NAMALWA (cell line): Measurements from ENCODE around the gene GSE1.

ENCODE experiments used
- DNase-seq: peaks from one replicate; pipeline ENCODE4 v3.0.0-alpha.2; 2015; ENCODE audit warnings: low spot score

The GSE1 gene

DNA sequence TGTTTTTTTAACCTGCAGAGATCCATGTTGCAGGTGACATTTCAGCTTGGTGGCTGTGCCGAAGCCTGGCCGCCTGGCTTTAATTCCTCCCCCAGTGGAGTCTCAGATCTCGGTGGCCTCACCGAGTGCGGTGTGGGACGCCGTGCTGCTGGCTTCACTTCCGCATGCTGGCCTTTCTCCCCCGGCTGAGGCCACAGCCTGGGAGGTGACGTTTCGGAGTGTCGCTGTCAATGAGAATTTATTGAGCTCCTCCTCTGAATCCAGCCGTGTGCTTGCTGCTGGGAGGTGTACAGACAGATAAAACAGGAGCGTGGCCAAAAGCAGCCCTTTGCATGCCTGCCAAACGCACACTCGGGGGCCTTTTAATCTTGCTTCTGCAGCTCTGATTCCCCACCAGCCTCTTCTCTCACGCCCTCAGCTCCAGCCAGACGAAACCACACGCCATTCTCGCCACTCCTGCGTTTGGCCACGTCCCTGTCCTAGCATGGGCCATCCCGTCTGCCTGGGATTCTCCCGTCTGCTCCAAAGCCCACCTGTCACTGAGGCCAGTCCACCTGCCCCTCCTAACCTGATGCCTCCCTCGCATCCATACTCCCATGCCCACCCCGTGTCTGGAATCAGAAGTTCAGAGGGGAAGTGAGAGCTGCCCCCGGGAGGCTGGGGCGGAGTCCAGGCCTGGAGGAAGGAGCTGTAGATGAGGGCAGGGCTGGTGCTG, 3.6 kb downstream of the GSE1 start:
- no peak for DNase-seq

DNA sequence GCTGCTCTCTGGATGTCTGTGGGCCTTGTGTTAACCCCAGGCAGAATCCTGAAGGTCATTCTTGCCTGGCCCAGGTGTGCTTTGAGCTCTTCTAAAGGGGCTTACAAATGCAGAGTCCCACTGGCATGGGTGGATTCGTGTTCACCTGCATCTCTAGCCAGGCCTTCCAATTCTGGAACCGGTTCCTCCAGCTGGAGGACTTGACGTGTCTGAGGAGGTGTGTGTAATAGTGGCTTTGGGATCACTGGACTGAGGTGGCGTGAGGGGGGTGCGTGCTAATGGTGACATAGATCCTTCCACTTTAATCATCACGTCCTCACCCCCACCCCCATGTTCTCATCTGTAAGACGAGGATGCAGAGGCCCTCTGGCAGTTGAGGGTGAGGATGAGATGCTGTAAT, 4.8 kb downstream of the GSE1 start:
- no peak for DNase-seq

DNA sequence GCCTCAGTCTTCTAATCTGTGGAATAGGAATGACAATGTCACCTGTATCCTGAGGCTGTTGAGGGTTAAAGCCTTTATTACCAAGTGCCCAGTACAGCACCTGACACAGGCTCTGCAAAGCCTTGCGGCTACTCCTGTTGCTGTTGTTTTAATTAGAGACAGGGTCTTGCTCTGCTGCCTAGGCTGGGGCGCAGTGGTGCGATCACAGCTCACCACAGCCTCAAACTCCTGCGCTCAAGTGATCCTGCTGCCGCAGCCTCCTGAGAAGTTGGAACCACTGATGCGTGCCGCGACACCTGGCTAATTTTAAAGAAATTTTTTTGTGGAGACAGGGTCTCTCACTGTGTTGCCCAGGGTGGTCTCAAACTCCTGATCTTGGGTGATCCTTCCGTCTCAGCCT, 5.4 kb downstream of the GSE1 start:
- no peak for DNase-seq

DNA sequence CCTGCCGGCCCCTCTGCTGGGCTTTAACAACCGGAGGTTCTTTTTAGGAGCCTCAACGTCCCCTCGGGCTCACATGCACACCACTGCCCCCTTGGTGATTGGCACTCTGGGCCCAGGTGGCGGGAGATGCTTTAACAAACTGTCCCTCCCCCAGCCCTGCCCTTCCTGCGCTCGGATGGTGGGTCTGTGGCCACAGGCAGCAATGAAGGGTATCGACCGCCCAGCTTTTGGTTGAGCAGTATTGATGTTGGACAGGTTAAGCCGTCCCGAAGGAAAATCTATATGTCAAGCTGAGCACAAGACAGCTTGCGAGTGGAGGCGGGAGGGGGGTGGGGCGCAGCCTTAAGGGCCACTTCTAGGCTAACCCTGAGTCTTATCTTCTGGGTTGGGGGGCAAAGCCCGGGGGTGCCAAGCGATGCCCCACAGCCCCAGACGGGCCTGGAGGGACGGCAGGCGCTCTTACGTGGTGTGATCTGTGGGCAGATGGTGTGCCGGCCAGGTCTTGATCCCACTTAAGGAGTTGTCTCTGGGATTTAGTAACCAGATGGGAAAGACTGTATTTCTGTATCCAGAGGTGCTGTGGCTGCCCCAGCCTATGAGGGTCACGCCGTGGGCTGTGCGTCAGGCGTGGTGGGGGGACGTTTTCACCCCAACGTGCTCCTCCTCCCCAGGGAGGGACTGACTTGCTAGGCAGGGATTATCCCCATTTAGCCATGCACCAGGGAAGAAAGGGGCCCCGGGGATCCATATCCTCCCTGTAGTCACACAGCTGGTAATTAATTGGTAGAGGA, 6.2 kb downstream of the GSE1 start:
- DNase-seq, result no peak

DNA sequence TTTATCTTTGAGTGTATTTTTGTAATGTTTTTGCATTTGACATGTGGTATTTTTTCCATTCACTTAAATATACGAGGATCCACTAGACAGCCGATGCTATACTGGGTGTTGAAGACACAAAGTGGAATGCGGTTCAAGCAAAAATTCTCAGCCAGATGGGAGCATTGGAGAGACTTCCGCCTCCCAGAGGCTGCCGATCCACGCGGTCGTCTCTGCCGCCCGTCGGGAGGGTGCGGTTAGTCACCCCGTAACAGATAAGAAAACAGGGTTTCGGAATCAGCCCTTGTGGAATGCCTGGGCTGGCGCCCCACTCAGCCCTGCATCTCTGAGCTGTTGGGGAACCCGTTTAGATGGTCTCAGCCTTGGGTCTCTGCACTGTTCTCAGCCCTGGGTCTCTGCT, 7.3 kb downstream of the GSE1 start:
- no peak for DNase-seq

DNA sequence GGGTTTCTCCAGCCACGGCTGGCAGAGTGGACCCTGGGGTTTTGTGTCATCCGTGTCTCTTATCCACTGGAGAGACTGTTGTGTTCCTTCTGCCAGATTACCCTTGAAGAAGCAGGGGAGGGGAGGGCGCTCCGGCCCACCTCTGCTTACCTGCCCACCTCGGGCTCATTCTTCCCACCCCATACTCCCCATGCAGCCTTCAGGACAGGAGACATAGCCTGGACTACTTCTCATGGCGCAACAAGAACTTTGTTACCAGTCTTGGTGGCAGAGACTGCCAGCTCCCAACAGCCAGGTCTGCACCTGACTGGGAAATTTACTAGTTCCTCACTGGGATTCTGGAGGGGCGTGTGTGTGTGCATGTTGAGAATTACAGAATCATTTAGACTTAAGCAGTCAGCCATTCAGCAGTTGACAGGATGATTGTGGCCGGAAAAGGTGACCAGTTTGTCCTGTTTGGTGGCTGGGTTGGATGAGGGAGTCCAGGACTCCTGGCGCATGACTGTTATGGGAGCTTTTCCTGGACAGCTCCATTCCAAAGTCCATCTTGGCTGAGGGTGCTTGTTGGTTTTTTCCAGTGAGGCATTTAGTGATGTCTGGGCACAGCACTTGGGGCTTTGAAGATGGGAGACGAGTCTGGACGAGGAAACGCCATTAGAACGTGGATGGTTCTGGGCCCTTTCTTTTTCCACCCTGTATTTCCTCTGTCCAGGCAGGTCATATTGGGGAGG, 8.7 kb downstream of the GSE1 start:
- no peak for DNase-seq

DNA sequence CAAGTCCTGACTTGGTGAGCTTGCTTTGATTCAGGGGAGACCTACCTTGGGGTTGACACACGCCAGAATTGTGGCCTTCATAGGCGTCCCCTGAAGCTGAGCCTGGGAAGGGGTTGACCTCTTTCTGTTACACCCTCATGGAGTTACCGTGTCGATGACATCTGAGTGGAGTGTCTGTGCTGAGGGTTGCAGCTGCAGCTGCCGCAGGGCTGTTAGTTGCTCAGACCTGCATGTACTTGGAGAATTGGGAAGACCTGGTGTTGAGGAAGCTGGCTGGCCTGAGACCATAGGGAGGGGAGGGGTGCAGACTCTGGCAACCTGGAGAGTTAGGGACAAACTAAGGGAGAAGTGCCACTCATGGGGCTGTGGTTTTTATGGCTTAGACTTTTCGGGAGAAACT, 9.6 kb downstream of the GSE1 start:
- no peak for DNase-seq

DNA sequence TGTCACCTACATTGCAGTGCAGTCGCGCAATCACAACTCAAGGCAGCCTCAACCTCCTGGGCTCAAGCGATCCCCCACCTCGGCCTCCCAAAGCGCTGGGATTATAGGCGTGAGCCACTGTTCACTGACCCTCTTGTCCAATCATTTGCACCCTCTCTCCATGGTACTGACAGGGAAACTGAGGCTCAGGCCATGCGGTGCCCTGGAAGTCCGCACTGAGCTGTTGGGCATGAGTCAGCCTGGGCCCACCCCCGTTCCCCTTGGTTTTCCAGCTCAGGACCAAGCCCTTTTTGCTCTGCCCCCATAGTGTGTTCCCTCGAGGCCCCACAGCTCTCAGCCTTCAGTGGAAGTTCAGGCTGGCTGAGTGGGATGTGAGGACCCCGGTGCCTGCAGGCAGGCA, 10.1 kb downstream of the GSE1 start:
- no peak for DNase-seq

DNA sequence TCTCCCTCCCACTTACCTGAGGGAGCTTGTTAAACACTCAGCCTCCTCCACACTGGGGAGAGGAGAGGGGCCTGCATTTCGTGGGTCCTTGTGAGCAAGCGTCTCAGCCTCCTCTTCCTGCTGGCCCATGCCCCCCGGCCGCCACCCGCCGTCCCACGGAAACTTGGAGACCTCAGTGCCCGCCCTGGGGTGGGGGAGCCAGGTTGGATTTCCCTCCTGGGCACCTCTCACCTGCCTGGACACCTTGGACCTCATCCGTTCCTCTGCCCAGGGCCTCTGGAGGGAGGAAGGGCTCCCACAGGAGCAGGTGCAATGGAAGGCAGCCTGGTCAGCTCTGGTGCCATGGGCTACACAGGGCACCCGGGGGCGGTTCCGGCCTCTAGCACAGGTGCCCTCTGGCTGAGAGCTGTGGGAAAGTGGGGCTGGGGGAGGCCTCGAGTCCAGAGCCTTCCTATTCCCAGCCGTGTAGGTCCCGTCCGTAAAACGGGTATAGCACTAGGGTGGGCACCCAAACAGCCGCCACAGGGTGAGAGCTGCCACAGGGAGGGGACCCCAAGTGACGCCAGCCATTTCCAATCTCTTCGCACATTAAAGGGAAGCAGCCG, 11.0 kb downstream of the GSE1 start:
- no peak for DNase-seq

DNA sequence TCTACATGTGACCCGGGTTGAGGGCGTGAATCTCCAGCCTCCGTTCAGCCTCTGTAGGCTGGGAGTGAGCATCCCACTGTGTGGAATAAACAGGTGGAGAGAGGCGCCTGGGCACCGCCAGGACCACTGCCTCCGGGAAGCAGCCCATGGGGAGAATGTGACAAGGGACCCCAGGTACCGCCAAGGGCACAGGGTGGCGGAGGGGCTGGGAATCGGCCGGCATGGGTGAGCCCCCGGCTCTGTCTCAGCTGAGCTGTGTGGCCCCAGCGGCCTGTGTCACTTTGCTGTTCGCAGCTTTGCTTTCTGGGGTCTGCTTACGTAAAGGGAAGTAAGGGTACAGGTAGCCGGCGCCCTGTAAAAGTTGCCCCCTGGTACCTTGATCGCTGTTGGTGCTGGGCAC, 11.5 kb downstream of the GSE1 start:
- no peak for DNase-seq

DNA sequence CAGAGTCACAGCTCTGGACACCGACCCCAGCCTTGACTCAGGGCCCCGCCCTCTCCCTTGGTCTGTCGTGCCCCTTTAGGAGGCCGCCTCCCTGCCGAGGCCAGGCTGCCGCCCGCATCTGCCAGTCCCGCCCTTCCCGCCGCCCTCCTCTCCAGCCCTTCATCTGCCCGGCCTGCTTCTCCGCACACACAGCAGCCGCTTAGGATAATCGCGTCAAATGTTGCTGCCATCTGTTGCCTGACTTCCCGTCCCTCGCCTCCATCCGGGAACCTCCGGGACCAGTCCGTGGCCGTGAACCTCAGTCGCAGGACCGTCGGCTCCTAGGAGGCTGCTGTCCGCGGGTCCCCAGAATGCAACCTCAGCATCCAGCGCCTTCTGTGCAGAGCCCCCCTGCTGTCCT, 11.9 kb downstream of the GSE1 start:
- no peak for DNase-seq

DNA sequence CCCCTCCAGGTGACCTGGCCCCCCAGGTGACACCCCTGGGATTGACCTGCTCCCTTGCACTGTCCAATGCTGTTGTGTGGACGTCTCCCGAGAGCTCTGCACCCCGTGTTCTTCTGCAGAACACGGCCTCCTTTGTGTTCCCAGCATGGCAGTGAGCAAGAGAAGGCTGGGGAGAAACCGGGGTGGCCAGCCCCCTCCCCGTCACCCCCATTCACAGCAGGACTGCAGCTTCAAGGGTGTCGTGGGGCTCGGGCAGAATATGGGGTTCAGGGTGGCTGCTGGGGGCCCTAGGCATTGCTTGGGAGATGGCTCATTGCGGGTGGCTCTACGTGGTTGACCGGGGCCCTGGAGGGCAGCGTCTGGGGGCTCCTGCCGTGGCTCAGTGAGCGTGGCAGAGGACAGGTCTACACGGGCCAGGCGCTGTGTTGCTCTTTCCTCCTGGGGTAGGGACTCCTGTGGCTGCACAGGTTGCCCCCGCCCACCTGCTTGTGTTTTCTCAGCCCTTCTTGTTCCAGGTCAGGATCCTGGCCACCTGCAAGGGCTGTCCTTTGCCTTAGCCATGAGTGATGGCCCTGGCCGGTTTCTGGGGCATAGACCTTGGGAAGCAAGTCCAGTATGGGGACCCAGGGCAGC, 12.5 kb downstream of the GSE1 start:
- DNase-seq, result no peak

DNA sequence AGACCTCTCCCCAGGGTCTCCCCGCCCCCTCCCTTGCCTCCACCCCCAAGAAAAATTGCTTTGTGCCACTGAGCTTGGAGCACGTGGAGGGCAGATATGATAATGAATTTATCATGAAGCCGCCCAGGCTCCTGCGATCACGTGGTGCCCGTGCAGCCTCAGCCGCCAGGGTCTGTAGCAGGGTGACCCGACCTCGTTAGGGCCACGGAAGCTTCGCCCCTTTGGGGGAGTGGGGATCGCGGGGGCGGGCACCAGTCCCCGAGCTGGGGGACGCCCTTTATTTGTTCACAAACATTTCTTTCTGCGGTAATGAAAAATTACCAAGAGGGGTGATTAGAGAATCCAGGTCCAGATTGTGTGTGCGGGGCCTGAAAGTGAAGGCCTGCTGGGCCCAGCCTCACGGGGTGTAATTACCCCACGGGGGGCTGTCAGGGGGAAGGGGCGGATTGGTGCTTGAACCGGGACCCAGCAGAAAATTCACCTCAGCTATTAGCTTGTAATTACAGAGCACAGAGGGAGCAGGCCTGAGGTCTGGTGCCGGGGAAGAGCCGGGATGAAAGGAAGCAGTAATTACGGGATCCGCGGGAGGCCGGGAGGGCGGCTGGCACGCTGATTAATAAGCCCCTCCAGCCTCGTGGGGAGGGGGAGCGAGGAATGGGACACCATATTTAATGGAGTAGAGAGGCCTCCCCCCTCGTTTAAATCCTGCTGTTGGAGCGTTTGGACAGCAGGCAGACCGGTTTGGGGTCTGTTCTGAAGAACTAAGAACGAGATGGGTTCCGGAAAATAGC, 13.3 kb downstream of the GSE1 start:
- no peak for DNase-seq

DNA sequence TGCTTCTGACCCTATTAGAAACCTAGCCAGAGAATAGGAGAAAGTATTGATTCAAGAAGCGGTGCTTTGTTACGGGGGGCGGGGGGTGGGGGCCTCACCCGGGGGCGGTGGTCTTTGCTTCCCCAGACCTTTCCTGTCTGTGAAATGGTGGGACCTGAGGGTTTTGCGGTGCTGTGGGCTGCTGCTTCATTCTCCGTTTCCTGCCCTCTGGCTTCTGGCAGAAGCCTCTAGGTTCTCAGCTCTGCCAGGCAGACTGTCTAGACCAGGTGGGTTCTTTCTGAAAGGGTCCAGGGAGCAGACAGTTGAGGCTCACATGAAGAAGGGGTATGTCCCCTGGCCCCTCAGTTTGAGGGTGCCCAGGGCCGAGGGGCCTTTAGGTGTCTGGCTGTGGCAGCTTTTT, 14.0 kb downstream of the GSE1 start:
- DNase-seq, result no peak

DNA sequence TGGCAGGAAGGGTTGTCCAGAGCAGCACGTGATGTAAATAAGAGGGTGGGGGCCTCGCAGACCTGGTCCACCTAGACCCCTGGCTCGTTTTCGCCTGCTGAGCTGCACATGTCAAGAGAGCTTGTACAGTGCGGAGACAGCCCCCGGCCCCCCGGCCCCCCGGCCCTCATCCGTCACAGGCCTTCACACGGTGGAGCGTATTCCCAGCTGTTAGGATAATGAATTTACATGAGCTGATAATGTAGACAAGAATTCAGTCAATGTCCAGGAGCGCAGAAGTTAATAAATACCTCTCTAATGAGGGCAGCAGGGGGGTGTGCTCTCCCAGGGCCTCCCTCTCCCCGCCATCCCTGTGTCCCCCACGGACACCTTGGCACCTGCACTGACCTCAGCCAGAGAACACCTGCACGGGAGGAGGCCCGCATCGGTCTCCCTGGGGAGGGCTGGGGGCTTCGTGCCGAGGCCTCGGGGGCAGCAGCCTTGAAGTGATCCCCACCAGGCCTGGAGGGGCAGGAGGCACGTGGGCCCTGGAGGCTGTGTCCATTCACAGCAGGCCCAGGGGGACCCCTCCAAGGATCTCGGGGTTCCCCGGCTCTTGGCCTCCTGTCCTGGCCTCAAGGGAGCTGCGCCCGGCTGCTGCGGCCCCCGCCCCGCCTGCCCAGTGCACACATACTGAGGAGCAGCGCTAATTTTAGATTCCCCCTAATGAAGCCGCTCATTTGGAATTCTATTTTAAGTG, 14.6 kb downstream of the GSE1 start:
- no peak for DNase-seq

DNA sequence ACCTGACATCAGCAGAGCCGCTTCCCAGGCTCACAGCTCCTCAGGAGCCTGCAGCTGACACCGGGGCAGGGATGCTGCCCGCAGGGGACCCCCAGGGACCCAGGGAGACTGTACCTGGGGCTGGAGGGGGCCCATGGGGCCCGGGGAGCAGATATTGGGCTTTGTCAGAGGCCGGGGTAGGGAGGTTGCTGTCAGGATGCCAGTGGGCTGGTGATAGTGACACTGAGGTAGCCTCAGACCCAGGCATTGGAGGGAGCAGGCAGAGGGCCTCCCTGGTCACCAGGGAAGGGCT, 15.1 kb downstream of the GSE1 start:
- DNase-seq, result no peak

DNA sequence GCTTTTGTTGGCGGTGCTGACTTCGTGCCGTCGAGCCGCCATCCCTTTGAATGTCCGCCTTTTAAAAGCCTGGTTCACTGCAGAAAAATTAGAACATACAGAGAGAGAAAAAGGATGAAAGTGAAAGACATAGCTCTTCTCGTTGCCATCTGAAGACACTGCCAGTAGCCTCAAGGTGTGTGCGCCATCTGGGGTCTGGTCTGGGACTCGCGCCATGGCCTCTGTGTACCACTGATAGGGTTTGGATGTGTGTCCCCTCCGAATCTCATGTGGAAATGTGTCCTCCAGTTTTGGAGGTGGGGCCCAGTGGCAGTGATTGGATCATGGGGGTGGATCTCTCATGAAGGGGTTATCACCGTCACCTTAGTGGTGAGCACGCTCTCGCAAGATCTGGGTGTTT, 15.5 kb downstream of the GSE1 start:
- DNase-seq, result no peak

DNA sequence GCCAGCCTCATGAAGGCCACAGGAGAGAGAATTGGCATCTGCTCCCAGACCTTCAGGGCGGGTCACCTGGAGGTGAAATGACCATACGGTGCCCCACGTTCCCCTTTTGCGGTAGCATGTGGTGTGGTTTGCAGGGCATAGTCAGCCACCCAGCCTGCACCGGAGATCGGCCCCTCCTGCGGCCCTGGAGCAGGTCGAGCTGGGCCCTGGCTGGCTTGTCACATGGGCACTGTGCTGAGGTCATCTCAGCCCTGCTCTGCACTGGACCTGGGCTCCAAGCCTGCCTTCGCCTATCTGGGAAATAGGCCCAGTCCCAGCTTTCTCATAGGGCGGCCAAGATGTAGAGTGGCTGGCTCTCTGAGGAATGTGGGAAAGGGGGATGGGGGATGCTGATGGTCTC, 16.2 kb downstream of the GSE1 start:
- no peak for DNase-seq

DNA sequence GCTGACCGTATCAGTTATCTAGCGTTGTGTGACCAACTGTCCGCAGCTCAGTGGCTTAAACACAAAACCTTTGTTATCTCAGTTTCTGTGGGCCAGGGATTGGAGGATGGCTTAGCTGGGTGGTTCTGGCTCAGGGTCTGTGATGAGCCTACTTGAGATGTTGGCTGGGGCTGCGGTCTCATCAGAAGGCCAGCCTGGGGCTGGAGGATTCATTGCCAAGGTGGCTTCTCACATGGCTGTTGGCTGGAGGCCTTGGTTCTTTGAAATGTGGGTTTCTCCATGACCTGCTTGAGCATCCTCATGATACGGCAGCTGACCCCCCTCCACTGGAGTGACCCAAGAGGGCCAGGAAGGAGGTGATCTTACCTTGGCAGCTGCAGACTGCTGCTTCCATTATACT, 16.7 kb downstream of the GSE1 start:
- no peak for DNase-seq

DNA sequence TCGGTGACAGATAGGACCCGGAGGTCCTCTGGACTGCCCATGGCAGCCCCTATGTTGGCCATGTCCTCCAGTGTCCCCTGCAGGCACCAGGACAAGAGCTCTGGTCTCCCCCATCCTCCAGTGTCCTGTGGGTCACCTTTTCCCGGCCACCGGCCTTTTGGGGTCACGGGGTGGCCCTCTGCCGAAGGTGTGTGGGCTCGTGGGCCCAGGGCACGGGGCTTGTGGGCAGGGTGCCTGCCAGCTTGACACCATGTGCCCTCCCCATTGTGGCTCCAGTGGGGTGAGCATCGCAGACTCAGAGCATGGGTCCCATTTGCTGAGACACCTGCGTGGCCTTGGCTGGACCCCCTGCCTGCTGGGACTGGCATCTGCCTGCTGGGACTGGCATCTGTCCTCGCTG, 18.1 kb downstream of the GSE1 start:
- DNase-seq, result no peak

DNA sequence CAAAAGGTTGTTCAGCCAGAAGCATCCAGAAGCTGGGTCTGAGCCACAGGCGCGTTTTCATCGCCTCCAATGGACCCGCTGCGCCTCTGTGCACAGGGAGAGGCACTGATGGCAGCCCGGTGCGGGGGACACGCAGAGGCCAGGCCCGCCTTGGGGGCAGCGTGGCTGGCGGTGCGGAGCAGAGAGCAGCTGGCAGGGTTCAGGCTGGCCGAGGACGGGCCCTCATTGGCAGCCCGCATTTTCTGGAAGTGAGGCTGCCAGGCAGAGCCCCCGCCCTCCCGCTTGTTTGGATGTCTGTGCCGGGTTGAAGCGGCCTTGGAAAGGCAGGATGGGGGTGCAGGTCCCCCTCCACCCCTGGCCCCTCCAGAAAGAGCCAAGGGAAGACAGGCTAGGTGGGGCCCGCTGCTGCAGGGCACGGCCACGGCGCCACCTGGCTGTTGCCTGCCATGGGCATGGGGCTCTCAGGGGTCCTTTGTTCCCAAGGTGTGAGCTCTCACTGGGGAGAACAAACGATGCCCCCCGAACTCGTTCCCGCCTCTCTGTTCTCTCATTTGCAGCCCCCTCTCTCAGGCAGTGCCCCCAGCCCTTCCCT, 18.8 kb downstream of the GSE1 start:
- DNase-seq, result no peak
